Gastrocnemius medialis (tissue), 4 donors: Measurements from ENCODE around the gene UBA6.

Source experiments
- CTCF ChIP-seq, 5 experiments: fragments of 450-650 bp in 3 of 5; fragments of 200-600 bp in 2 of 5; sonication (generic) in 2 of 5; IDR thresholded peaks in 4 of 5; conservative IDR thresholded peaks in 1 of 5; 1 replicate in 4 of 5; 2 replicates in 1 of 5; pipeline ENCODE4 v1.5.1; 2016 to 2019; ENCODE audit warnings: antibody characterized with exemption in 5 of 5, mild to moderate bottlenecking in 3 of 5, moderate library complexity in 3 of 5
- POLR2A ChIP-seq, 2 donors: fragments of 450-650 bp; IDR thresholded peaks; one replicate each; pipeline ENCODE4 v1.6.1; 2017; ENCODE audit warnings: antibody characterized with exemption in 2 of 2, mild to moderate bottlenecking in 2 of 2, moderate library complexity in 2 of 2

- no peak for TF ChIP-seq CTCF (IDR thresholded peaks at IDR 0.05 in 4 of 5, conservative IDR thresholded peaks at IDR 0.05 in 1 of 5)
- TF ChIP-seq POLR2A (IDR thresholded peaks at IDR 0.05), result no peak
Measured at GRCh38 chr4:67604749-67605148, 96.2 kb downstream of the UBA6 start.
